ENCODE data around the gene SHC2.

GRCh38 chr19:460877-461720 is at the start of gene SHC2:
- peak in 1 of 2 donors; percentile 63 for TF ChIP-seq POLR2A (IDR thresholded peaks at IDR 0.05)
- TF ChIP-seq, protein P1, sequence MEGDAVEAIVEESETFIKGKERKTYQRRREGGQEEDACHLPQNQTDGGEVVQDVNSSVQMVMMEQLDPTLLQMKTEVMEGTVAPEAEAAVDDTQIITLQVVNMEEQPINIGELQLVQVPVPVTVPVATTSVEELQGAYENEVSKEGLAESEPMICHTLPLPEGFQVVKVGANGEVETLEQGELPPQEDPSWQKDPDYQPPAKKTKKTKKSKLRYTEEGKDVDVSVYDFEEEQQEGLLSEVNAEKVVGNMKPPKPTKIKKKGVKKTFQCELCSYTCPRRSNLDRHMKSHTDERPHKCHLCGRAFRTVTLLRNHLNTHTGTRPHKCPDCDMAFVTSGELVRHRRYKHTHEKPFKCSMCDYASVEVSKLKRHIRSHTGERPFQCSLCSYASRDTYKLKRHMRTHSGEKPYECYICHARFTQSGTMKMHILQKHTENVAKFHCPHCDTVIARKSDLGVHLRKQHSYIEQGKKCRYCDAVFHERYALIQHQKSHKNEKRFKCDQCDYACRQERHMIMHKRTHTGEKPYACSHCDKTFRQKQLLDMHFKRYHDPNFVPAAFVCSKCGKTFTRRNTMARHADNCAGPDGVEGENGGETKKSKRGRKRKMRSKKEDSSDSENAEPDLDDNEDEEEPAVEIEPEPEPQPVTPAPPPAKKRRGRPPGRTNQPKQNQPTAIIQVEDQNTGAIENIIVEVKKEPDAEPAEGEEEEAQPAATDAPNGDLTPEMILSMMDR (IDR thresholded peaks at IDR 0.05) = no peak

Measured in vagina (tissue), 2 donors.